Ovary (tissue), 3 donors: ENCODE data around the gene PWWP2B.

Experiments used
- EP300 ChIP-seq: sonication (generic); formaldehyde crosslinking; IDR thresholded peaks from one replicate; pipeline ENCODE4 v1.6.1; 2017; ENCODE audit warnings: antibody characterized with exemption
- TF ChIP-seq, protein P1 (sequence below), 3 donors: fragments of 450-650 bp in 2 of 3; fragments of 200-600 bp in 1 of 3; IDR thresholded peaks; one replicate each; pipeline versions ENCODE4 v1.5.1 to v1.8.0; 2016 to 2022; ENCODE audit warnings: antibody characterized with exemption in 3 of 3, mild to moderate bottlenecking in 1 of 3
- donor health status: DM: no; HTN: no; CAD: no.

DNA sequence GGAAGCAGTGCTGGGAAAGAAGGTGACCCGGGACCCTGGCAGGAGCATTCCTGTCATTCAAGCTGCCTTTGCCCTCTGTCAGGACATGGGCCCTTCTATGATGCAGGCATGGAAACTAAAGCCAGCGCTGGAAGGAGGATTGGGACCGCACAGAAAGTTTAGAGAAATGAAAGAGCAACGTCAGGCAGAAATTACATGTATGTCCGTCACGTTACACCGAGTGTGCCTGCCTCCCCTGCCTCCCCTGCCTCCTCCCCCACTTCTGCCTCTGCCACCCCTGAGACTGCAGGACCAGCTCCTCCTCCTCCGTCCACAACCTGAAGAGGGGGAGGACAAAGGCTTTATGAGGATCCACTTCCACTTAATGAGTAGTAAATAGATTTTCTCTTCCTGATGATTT is 13.9 kb upstream of the PWWP2B start:
- TF ChIP-seq, protein P1, sequence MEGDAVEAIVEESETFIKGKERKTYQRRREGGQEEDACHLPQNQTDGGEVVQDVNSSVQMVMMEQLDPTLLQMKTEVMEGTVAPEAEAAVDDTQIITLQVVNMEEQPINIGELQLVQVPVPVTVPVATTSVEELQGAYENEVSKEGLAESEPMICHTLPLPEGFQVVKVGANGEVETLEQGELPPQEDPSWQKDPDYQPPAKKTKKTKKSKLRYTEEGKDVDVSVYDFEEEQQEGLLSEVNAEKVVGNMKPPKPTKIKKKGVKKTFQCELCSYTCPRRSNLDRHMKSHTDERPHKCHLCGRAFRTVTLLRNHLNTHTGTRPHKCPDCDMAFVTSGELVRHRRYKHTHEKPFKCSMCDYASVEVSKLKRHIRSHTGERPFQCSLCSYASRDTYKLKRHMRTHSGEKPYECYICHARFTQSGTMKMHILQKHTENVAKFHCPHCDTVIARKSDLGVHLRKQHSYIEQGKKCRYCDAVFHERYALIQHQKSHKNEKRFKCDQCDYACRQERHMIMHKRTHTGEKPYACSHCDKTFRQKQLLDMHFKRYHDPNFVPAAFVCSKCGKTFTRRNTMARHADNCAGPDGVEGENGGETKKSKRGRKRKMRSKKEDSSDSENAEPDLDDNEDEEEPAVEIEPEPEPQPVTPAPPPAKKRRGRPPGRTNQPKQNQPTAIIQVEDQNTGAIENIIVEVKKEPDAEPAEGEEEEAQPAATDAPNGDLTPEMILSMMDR (IDR thresholded peaks at IDR 0.05), result no peak
- TF ChIP-seq EP300, result no peak
